H1 (cell line): Measurements from ENCODE around the gene PDE4C.

ENCODE experiments used
- CBX8 ChIP-seq: fragments of 300-800, 300-1000 bp; sonication (generic); IDR thresholded peaks from 2 replicates; pipeline ENCODE4 v1.7.1; 2016; ENCODE audit warnings: low read depth, low read length, borderline replicate concordance
- RAD21 ChIP-seq, 2 experiments: IDR thresholded peaks in 1 of 2; conservative IDR thresholded peaks in 1 of 2; 2 replicates each; pipeline ENCODE4 v1.6.1; 2011; ENCODE audit warnings: low read depth in 2 of 2, low read length in 2 of 2, improper control_type of control experiment in 1 of 2, inconsistent platforms in 1 of 2, mild to moderate bottlenecking in 1 of 2, moderate library complexity in 1 of 2

DNA sequence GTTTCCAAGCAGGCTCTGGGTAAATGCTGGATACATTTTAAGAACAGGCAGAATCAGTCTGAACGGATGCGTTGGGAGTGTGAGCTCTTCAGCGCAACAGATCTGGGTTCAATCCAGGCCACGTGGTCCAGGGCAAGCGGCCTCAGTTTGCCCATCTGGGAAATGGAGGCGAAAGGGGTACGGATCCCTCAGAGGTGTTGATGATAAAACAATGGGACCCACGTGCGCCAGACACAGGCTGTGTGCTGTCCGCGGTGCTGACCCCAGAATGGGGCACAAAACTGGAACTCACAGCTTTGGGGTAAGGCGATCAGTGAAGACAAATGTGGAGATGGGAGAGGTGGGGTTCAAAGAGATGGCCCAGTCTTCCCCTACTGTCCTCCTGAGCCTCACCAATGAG, 13.1 kb upstream of the PDE4C start:
- TF ChIP-seq RAD21 (IDR thresholded peaks at IDR 0.05 in 1 of 2, conservative IDR thresholded peaks at IDR 0.05 in 1 of 2; ENCODE audit: low read depth in 2 of 2, low read length in 2 of 2) (no peak), CBX8 (no peak)
